IPS-18c (cell line): ENCODE data around the gene DHRS9.
"Not testable (repeated sequence)": the region's sequence is repeated elsewhere in the genome, so short reads cannot be mapped to it uniquely, and the experiment has no call there.

Source experiments
- H3K4me3 ChIP-seq: 2 replicates; pipeline ENCODE4 v1.7.0; 2013; ENCODE audit warnings: low read depth, mild to moderate bottlenecking, low read length, moderate library complexity; ENCODE audit not compliant: insufficient read depth
- H3K9me3 ChIP-seq: one replicate; pipeline ENCODE4 v1.6.1; 2013; ENCODE audit warnings: mild to moderate bottlenecking, low read length, moderate library complexity; ENCODE audit not compliant: control insufficient read depth, insufficient read depth

The DHRS9 gene

DNA sequence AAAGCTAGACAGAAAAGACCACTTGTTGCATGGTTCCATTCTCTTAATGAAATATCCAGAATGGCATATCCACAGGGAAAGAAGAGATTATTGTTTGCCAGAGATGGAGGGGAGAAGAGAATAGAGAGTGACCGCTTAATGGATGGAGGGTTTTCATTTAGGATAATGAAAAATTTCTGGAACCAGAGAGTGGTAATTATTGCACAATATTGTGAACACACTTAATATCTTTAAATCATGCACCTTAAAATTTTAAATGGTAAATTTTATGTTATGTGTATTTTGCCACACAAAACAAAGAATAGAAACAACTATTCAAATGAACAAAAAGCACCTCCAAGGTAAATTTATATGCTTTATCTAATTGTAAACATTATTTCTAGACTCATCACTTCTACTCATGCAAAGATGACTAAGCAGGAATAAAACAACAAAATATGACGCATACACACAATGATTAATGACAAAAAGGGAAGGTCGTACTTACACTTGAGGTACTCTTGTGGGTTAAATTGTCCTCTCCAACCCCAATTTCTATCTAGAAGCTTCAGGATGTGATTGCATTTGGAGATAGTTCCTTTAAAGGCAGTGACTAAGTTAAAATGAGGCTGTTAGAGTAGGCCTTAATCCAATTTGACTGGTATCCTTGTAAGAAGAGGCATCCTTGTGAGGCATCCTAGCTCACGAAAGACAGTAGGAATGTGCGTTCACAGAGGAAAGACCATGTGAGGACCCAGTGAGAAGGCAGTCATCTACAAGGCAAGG, 18.7 kb upstream of the DHRS9 start:
- Histone ChIP-seq H3K4me3 (no peak overlapping the region), H3K9me3 (no peaks in the 10 kb centered on the region)

DNA sequence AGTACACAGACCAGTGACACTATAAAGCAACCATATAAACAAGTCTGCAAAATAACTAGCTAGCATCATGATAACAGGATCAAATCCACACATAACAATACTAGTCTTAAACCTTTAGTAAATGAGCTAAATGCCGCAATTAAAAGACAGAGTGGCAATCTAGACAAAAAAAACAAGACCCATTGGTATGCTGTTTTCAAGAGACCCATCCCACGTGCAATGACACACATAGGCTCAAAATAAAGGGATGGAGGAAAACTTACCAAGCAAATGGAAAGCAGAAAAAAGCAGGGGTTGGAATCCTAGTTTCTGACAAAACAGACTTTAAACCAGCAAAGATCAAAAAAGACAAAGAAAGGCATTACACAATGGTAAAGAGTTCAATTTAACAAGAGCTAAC, 14.8 kb upstream of the DHRS9 start:
- not testable (repeated sequence) for H3K4me3 ChIP-seq, H3K9me3 ChIP-seq

DNA sequence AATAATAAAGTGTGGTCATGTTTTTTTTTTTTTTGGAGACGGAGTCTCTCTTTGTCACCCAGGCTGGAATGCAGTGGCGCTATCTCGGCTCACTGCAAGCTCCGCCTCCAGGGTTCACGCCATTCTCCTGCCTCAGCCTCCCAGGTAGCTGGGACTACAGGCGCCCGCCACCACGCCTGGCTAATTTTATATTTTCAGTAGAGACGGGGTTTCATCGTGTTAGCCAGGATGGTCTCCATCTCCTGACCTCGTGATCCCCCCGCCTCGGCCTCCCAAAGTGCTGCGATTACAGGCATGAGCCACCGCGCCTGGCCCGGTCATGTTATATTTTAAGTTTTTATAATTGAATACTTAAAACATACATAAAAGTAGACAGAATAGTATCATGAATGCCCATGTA, 5.2 kb upstream of the DHRS9 start:
- not testable (repeated sequence) for H3K9me3 ChIP-seq, H3K4me3 ChIP-seq

DNA sequence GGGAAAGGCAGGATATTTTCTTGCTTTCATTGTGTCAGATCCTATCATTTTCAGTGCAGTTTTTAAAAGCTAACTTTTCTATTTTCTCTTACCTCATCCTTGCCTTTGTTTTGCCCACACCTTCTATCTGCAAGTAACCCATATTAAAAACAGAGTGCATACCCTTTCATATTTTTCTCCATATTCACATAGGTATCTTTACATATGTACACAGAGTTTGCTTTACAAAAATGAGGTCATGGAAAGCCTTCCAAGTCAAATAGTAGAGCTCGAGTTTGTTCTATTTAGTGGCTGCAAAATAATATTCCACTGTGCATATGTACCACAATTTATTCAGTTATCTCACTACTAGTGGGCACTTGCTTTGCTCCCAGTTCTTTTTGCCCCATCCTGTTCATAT, 3.9 kb upstream of the DHRS9 start:
- Histone ChIP-seq H3K9me3 (no peaks in the 10 kb centered on the region), H3K4me3 (no peak overlapping the region)

DNA sequence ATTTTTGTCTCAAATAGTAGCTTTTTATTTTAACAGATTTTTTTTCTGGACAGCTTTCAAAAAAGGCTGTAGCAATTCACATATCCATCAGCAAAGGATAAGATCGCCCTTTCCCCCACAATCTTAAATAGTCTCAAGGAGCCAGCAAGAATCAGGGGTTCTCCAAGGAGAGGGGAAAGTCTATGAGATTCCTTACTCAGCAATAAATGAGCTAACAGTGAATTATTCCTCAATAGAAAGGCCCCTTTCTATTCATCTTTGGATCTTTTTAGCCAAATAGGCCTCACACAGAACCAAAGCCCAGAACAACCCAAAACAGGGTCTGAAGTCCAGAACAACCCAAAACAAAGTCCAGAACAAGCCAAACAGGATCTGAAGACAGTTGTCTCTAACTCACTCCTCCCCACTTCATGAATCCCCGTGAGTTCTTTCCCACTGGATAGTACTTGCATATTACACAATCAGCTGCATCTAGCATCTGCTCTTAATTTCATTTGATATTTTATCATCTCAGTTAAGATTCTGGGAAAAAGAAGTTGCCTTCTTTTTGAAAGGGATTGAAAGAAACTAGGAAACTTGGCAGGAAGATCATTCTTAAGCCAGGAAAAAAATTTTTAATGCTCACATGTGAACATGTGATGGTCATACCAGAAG, 3.4 kb upstream of the DHRS9 start:
- H3K9me3 ChIP-seq = no peaks in the 10 kb centered on the region
- H3K4me3 ChIP-seq = no peak overlapping the region

DNA sequence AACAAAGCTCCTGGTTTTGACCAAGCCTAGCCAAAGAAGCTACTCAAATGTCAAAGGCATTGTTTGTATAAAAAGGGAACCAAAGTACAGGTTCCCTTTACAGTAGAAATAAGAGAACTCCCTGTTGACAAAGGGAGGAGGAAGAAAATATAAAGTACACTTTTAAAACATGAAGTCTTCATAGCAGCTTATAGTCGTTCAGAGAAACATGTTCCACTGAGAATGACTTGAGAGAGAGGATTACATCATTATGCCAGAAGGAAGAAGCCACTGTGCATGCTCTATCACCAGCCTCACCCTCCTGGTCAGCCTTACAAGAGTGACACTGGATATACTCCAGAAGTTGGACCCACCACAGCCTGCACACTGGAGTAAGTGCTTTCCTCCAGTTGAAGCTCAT, 2.5 kb upstream of the DHRS9 start:
- Histone ChIP-seq H3K9me3 (no peaks in the 10 kb centered on the region), H3K4me3 (no peak overlapping the region)

DNA sequence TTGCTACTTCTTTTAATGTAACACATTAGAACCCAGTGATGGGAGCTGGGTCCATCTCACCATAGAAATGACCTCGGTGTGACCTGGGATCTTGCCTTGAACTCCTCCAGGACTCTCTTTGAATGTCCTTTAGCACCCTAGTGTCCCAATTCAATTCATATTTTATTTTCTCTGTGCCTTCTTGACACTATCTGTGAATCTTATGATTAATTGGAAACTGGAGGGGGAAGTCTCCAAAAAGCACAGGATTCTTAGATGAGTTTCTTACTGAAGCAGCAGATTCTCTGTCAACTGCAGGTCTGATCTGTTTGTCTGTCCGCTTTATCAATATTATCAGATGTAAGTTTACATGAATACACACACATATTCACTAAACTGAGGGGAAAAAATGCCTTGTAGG, 470 bp downstream of the DHRS9 start:
- Histone ChIP-seq H3K4me3 (no peak overlapping the region), H3K9me3 (no peaks in the 10 kb centered on the region)

DNA sequence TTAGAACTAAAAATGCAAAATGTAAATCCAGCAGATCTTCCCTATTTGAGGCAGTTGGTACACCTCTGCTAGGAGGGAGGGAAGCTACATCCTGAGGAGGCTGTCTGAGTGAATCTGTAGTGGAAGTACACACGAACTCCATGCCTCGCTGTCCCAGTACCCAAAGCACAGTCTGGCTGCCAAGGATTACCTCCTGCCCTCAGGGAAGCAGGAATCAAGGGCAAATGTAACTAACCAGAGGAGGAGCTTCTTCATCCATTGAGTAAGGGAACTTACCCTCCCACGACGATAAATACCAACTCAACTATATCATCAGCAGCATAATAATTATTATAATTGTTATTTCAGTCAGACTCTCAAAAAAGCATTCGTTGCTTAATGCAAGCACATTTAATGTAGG, 2.1 kb downstream of the DHRS9 start:
- Histone ChIP-seq H3K4me3 (no peak overlapping the region), H3K9me3 (no peaks in the 10 kb centered on the region)

DNA sequence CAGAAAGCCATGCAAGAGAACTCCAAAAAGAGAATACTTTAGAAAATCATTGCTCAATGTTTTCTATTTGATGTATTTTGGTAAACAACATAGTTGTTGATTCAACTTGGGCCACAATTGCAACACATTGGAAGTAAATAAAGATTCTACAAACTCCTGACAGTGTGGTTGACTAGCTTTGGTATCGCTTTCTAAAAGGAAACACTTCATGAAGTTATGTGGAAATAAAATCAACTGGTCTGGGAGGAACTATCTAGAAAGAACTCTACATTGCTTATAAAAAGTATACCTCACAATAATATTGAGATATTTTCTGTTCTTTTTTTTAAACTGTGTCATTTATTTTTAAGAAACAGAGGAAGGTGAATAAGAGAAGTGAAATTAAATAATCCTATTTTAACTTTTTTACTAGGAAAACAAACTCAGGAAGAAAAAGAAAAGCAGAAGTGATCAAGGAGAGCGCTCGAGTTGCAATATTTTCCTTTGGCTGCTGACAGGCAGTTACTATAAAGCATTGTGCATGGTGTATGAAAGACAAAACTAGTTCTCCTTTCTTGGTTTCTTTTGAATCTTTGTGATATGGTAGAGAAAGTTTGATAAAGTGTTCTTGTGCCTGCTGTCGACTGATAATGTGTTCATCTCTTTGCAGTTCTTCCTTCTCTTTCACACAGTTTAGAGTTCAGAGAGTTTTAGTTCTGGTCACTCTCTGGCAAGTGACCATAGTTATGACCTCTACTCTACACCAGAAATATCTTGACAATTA, 3.0 kb downstream of the DHRS9 start:
- Histone ChIP-seq H3K4me3 (no peak overlapping the region), H3K9me3 (no peaks in the 10 kb centered on the region)

DNA sequence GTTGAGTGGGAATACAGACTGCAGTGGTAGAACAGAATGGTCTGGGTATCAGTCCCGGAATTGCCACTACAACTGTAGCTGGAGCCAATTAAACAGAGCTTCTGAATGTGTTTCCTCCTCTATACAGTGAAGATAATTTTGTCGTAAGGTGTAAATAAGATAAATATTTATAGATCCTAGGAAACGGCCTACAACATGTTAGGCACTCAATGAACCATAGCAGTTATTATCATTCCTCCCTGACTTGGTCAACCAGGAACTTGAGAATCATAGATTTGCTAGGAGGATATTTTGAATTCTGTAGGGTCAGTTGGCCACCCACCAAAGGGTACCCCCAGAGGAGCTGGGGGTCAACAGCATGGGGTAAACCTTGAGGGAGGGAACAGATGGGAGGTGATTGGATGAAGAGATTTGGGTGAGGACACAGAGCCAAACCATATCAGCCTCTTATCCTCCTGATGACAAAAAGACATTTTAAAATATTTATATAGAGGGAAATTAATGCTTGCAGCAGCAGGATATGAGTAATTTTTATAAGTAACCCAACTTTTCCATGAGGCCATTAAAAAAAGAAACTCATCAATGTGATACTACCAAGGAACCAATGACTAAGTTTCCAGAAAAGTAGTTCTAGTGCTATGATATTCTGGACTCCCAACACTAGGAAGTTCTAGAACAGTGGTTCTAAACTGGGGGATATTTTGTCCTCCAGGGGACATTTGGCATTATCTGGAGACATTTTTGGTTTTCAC, 4.0 kb downstream of the DHRS9 start:
- Histone ChIP-seq H3K4me3 (no peak overlapping the region), H3K9me3 (no peaks in the 10 kb centered on the region)

DNA sequence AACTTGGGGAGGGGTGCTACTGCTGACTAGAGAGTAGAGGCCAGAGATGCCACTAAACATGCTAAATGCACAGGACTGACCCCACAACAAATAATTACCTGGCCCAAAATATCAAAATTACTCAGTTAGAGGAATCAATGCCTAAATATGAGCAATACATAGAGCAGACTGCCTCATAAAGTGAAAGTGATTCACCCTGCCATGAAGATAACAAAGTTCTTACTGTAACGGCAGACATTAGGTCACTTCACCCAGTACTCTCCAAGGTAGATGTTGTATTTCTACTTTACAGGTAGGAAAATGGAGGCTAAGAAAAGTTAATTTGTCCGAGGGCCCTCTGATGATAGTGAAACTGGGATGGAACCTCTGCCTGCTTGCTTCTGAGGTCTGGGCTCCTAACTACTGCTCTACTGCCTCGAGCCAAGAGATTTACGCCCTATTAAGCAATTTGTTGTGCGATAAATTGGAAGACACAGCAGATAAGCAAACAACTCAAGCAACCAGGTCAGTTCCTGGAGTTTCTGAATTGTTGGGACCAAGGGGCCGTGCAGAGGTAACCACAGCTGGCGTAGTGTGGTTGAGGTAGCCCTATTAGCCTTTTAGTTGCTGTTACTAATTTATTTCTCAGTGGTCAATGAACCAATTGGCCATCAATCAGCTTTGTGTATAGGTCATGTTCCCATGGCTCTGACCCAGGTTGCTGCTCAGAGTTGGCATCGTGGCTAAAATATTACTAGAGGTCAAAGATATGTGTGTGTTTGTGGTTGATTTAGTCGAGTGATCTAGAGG, 4.8 kb downstream of the DHRS9 start:
- H3K4me3 ChIP-seq = no peak overlapping the region

DNA sequence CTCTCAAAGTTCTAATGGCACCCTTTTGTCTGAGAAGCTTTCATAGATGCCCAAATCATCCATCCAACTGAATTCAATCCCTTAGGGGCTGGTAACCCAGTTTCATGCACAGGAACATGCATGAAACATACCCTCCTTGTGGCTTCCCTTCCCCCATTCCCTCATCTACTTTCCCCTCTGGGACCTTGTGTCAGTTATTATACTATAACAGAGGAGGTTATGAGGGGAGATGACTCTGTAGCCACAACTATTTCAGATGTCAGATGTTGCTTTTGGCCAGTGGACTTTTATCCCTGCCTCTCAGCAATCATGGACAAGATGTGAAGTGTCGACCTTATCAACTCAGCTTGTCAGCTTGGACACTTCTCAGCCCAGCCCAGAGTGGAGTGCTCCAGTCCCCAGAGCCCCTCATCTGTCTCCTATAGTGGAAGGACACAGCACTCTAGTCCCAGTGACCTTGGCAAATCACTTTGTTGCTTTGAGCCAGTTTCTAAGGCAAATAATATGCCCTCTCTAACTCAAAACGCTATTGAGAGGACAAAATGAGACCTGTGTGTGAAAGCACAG, 8.4 kb downstream of the DHRS9 start:
- Histone ChIP-seq H3K4me3 (no peak overlapping the region), H3K9me3 (no peaks in the 10 kb centered on the region)

More for the DNA sequence above, 4.8 kb downstream of the DHRS9 start:
- H3K9me3 ChIP-seq = no peaks in the 10 kb centered on the region

DNA sequence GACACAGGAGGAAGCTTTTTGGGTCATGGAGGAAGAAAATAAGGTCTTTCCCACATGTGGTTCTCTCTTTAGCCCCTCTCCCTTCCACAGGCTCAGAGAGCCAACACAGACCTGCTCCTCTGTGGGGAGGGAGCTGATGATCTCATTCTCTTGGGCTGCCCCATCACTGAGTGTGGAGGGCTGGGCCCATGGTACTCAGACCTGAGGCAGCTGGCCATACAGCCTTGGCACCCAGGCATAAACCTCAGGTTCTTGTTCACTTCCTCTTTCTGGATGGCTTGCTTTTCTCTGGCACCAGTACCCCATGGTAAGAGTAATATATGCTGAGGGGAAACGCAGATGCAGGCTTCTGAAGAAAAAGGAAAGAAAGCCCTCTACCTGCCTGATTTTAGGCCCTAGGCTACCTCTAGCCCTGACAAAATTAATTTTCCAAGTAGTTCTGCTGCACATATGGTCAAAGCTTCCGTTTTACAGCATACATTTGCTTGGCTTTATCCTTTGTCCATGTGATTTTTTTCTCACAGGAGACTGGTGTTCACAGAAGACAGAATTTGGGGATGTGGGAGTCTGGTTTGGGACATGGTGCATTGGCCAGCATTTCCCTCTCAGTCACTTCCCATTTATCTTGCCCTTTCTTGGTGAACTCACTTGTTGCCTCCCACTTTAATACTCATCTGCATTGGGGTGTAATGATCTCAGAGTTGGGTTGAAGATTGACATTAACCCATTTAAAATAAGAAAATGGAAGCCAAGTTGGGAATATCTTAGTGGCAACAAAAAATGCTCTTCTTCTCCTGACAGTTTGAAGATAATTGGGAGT, 11.1 kb downstream of the DHRS9 start:
- Histone ChIP-seq H3K4me3 (no peak overlapping the region), H3K9me3 (no peaks in the 10 kb centered on the region)

DNA sequence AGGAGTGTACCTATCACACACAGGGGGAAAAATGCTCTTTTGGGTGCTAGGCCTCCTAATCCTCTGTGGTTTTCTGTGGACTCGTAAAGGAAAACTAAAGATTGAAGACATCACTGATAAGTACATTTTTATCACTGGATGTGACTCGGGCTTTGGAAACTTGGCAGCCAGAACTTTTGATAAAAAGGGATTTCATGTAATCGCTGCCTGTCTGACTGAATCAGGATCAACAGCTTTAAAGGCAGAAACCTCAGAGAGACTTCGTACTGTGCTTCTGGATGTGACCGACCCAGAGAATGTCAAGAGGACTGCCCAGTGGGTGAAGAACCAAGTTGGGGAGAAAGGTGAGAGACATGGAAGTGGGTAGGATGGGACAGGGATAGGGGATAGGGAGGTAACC, 12.2 kb downstream of the DHRS9 start:
- Histone ChIP-seq H3K4me3 (no peak overlapping the region), H3K9me3 (no peaks in the 10 kb centered on the region)

DNA sequence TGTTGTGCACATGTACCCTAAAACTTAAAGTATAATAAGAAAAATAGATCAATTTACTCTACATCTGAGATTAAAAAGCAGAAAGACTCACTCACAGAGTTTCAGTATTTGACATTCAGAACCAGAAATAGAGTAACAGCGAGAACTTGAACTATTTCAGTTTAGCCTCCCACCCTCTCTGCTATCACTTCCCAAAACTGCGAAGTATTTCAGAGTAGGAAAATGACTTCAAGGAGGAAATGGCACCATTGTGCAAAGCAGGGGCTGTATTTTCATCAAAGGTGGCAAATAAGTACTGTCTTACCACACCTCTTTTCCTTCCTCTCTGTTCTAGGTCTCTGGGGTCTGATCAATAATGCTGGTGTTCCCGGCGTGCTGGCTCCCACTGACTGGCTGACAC, 13.6 kb downstream of the DHRS9 start:
- no peak overlapping the region for H3K4me3 ChIP-seq

DNA sequence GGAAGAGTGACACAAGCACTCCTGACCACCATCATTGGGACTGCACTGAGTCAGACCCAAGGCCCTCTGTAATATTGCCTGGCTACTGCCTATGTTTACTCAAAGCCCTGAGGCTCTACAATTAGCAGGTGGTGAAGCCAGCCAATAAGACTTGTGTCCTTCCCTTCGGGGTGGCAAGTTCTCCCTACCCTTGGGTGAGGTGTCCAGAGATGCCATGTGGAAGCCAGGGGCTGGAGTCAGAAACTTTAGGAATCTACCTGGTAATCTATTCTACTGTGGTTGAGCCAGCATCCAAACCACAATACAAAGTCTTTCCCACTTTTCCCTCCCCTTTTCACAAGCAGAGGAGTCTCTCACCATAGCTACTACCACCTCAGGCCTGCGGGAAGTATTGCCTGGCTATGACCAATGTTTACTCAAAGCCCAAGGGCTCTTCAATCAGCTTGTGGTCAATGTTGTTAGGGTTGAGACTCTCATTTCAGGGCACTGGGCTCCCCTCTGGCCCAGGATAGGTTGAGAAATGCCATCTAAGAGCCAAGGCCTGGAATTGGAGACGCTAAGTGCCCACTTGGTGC, 17.6 kb downstream of the DHRS9 start:
- H3K4me3 ChIP-seq = no peak overlapping the region

More for the DNA sequence above, 13.6 kb downstream of the DHRS9 start:
- H3K9me3 ChIP-seq = no peaks in the 10 kb centered on the region

More for the DNA sequence above, 17.6 kb downstream of the DHRS9 start:
- no peaks in the 10 kb centered on the region for H3K9me3 ChIP-seq
